ENCODE data around the gene LAMTOR2. TPM values are rescaled to one million over a fixed set of nuclear protein-coding genes. Genes with fewer than 3 reads are reported as not detected.
A peak's percentile ranks its signal among the peaks of the same experiment; 100 is the strongest.
"Not testable (repeated sequence)": the region's sequence is repeated elsewhere in the genome, so short reads cannot be mapped to it uniquely, and the experiment has no call there.

The LAMTOR2 gene
- polyA plus RNA-seq, 1 donor, result 36.3 TPM

GRCh38 chr1:156052862-156053767, 1.5 kb upstream of the LAMTOR2 start:
- DNase-seq (ENCODE audit: low read depth), result no peak

- DNase-seq (ENCODE audit: low read depth), result peak; percentile 61
Observed at GRCh38 chr1:156053768-156054499, 648 bp upstream of the LAMTOR2 start, which contains the start of gene UBQLN4. Gene UBQLN4, minus strand, starts transcription at chr1:156053798. Its CDS starts 97 bp downstream, at chr1:156053701.

- no peak for DNase-seq (ENCODE audit: low read depth)
Observed at GRCh38 chr1:156055281-156056048, 883 bp downstream of the LAMTOR2 start.

GRCh38 chr1:156056326-156056849, 1.8 kb downstream of the LAMTOR2 start:
- no peak for DNase-seq (ENCODE audit: low read depth)

GRCh38 chr1:156060937-156061636, 6.5 kb downstream of the LAMTOR2 start, which contains the start of gene RAB25:
Gene RAB25, plus strand, starts transcription at chr1:156061160. Its CDS starts 241 bp downstream, at chr1:156061401.
- no peak for DNase-seq (ENCODE audit: low read depth)

GRCh38 chr1:156062189-156062588, 7.6 kb downstream of the LAMTOR2 start:
- DNase-seq (ENCODE audit: low read depth), result no peak

- DNase-seq (ENCODE audit: low read depth), result no peak
Observed at GRCh38 chr1:156063997-156064285, 9.4 kb downstream of the LAMTOR2 start.

- DNase-seq (ENCODE audit: low read depth), result no peak
Observed at GRCh38 chr1:156064615-156065014, 10.0 kb downstream of the LAMTOR2 start.

GRCh38 chr1:156065212-156065611, 10.6 kb downstream of the LAMTOR2 start:
- DNase-seq (ENCODE audit: low read depth), result no peak

- no peak for DNase-seq (ENCODE audit: low read depth)
Observed at GRCh38 chr1:156065871-156066270, 11.3 kb downstream of the LAMTOR2 start.

- DNase-seq (ENCODE audit: low read depth), result no peak
Observed at GRCh38 chr1:156067262-156067661, 12.7 kb downstream of the LAMTOR2 start.

GRCh38 chr1:156069490-156070455, 15.2 kb downstream of the LAMTOR2 start:
- DNase-seq (ENCODE audit: low read depth), result no peak

- no peak for DNase-seq (ENCODE audit: low read depth)
Observed at GRCh38 chr1:156070548-156070947, 16.0 kb downstream of the LAMTOR2 start.

- DNase-seq (ENCODE audit: low read depth), result not testable (repeated sequence)
Observed at GRCh38 chr1:156071332-156071816, 16.8 kb downstream of the LAMTOR2 start.

- DNase-seq (ENCODE audit: low read depth), result no peak
Observed at GRCh38 chr1:156072251-156072650, 17.7 kb downstream of the LAMTOR2 start.

- DNase-seq (ENCODE audit: low read depth), result no peak
Observed at GRCh38 chr1:156073110-156073687, 18.6 kb downstream of the LAMTOR2 start.

- DNase-seq (ENCODE audit: low read depth), result no peak
Observed at GRCh38 chr1:156073740-156074139, 19.2 kb downstream of the LAMTOR2 start.

- no peak for DNase-seq (ENCODE audit: low read depth)
Observed at GRCh38 chr1:156074661-156075060, 20.1 kb downstream of the LAMTOR2 start.

- DNase-seq (ENCODE audit: low read depth), result no peak
Observed at GRCh38 chr1:156075162-156075561, 20.6 kb downstream of the LAMTOR2 start.
